GM12864 (cell line): ENCODE data around the gene UBL4B.

Experiments used
- DNase-seq: peaks from one replicate; pipeline ENCODE4 v3.0.0-alpha.2; 2011; ENCODE audit warnings: low read depth
- H3K4me3 ChIP-seq: 2 replicates; pipeline ENCODE4 v1.5.1; 2011; ENCODE audit warnings: mild to moderate bottlenecking, low read depth, low read length, control low read depth
- TF ChIP-seq, protein P1 (sequence below): IDR thresholded peaks from 2 replicates; pipeline ENCODE4 v1.5.1; 2011; ENCODE audit warnings: low read depth, mild to moderate bottlenecking, moderate library complexity, low read length, control low read depth, inconsistent platforms; ENCODE audit errors: missing control alignments

Gene UBL4B

DNA sequence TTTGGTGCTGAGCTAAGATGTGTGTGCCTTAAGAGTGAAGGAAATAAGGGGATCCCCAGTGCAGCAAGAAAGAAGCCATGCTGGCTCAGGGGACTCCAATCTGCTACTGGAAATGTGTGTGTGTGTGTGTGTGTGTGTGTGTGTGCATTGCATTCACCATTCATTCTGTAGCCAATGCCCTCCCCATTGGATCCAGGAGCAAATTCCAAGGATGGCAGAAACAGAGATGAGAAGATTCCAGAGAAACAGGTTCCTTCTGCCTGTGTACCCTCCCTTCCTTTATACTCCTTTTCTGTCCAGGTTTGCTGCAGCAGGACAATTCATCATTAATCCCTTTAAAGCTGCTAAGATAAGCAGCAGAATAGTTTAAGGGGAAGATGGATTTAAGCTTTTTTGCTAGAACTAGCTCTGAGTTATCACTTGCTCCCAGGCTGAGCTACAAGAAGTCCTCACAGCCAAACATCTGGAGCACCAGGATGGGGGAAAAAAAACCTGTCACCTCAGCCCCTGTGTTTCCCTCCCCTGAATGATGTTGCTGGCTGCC is 41.2 kb downstream of the UBL4B start:
- H3K4me3 ChIP-seq: no peak overlapping the region
- TF ChIP-seq, protein P1, sequence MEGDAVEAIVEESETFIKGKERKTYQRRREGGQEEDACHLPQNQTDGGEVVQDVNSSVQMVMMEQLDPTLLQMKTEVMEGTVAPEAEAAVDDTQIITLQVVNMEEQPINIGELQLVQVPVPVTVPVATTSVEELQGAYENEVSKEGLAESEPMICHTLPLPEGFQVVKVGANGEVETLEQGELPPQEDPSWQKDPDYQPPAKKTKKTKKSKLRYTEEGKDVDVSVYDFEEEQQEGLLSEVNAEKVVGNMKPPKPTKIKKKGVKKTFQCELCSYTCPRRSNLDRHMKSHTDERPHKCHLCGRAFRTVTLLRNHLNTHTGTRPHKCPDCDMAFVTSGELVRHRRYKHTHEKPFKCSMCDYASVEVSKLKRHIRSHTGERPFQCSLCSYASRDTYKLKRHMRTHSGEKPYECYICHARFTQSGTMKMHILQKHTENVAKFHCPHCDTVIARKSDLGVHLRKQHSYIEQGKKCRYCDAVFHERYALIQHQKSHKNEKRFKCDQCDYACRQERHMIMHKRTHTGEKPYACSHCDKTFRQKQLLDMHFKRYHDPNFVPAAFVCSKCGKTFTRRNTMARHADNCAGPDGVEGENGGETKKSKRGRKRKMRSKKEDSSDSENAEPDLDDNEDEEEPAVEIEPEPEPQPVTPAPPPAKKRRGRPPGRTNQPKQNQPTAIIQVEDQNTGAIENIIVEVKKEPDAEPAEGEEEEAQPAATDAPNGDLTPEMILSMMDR: no peak
- DNase-seq: no peak

DNA sequence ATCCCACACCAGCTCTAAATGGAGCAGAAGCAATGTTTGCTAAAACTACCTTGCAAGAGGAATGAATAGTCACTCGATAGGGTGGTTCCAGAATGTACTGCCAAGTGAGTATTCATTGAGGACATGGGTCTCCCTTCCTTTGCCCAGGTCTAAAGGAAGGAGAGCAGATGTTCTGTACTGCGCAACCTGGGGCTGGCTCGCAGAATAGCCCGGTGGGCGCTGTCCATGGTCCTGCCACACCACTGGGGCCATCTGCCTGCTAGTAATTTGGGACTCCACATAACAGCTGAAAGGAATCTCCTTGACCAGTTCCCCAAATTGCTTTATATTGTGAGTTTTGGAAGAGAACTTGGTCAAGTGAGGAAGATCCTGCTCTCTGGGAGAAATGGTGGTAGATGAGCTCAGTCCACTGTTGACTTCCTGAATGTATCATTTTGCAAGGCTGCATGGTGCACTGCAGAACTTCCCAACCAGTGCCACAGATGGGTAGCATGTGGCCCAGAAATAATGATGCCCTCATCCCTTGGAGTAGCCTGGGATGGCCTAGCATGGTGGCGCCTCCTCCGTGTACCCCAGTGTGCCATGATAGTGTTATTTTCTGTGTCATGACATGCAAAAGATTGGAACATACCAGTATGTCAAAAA is 43.8 kb downstream of the UBL4B start:
- TF ChIP-seq, protein P1: no peak
- H3K4me3 ChIP-seq: no peak overlapping the region
- DNase-seq: no peak

DNA sequence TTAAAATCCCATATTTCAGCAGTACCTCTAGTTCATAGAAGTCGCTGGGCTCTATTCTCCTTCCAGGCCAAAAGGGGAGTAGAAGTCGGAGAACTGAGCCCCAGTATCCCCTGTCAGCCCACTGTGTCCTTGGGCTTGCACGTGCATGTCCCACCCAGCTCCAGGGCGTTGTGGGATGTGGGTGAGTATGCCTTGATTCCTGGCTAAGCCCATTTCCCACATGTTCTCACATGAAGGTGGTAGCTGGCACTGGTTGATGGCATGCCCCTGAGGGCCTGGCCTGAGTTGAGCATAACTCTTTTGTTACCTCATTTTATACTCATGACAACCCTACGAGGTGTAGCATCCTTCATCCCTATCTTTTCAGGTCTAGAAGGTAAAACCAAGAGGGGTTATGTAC is 46.0 kb downstream of the UBL4B start:
- H3K4me3 ChIP-seq: no peak overlapping the region
- TF ChIP-seq, protein P1: no peak
- no peak for DNase-seq

DNA sequence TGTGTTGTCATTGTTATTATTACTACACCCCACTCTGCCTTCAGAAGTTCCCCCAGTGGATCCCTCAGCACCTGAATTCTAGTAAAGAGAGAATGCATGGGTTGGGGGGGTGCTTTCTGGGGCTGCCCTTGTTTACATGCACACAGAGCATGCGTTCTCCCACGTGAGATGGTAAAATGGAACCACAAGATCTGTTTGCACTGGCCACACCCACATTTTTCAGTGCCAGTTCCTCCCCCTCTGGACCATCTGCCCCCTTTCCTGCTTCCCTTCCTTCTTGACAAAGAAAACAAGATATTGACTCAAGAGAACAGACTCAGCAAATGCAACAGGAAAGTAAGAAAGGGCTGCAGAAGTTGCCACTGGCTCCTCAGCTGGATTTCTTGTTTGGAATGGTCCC is 46.9 kb downstream of the UBL4B start:
- no peak for DNase-seq
- TF ChIP-seq, protein P1: no peak
- no peak overlapping the region for H3K4me3 ChIP-seq

DNA sequence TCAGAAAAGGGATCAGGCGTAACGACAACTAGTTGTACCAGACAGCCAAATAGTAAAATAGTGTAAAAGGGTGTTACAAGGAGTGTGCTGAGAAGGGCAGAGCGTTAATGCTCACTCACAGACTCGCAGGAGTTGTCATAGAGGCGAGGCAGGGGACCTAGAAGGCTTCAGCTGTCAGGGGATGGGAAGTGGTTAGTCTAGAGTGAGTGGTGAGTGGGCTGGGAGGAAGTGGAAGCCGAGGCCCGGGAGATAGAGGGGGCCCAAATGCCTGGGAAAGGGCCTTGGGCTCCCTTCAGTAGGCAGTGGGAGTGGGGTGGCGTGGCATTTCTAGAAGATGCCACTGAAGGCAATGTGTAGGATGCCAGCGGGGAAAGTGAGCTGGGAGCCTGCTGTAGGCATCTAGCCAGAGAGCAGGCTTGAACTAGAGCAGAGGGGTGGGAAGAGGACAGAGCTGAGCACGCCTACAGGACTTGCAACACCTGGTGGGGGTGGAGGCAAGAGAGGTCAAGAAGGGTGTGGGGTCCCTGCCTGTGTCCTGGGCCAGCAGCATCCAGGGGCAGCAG is 48.4 kb downstream of the UBL4B start:
- no peak for DNase-seq
- no peak overlapping the region for H3K4me3 ChIP-seq
- TF ChIP-seq, protein P1: no peak

DNA sequence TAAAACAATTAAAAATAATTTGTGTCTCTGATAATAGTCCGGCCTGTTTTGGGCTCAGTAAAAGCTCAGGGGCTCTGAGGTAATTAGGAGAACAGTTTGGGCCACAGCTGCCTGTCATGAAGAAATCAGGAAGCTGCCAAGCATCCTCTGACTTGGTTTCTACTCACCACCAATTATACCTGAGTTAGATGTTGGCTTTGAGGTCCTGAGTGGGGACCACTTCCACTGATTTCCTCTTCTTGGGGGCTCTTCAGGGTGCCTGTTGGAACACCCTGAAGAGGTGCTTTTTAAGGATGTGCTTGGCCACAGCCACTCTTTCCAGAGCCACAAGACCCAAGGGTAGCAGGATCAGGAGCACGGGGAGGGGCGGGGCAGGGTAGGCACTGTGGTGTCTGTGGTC is 48.9 kb downstream of the UBL4B start:
- H3K4me3 ChIP-seq: no peak overlapping the region
- no peak for DNase-seq
- TF ChIP-seq, protein P1: no peak

DNA sequence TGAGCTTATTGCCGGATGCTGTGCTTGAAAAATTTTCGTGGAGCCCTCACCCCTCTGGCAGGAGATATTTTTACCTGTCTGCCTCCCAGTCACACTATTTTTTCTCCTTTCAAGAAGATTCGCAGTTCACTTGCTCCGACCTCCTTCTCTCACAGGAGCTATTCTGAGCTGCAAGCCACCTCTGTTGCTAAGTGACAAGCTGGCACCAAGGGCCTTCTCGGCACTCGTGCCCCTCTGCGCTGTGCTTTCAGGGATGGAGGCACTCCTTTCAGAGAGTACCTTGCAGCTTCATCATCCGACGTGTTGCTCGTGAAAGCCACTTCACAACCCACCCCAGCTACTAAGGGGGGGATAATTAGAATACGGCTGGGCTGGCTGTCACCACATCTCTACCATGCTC is 49.6 kb downstream of the UBL4B start:
- no peak overlapping the region for H3K4me3 ChIP-seq
- no peak for DNase-seq
- TF ChIP-seq, protein P1: no peak
